ENCODE data around the gene APOLD1. TPM values are rescaled to one million over a fixed set of nuclear protein-coding genes. Genes with fewer than 3 reads are reported as not detected.

The APOLD1 gene
- total and polyA plus RNA-seq, 4 donors, result 1.4 to 5.1 (median 2.6) TPM

GRCh38 chr12:12798480-12798879 lies 13.0 kb downstream of the APOLD1 start:
- DNase-seq (ENCODE audit: low spot score), result no peak
- 49% methylated on average over 1 of the region's 1 CpG for WGBS
- no peaks in the 10 kb centered on the region for H3K9me3 ChIP-seq (ENCODE audit: control insufficient read depth in 4 of 4, low read length in 3 of 4)
- TF ChIP-seq RXRA (IDR thresholded peaks at IDR 0.05) (no peak), CTCF (IDR thresholded peaks at IDR 0.05; ENCODE audit: low read depth, low read length, missing input control) (no peak), HNF4A (conservative IDR thresholded peaks at IDR 0.05) (no peak), YY1 (IDR thresholded peaks at IDR 0.05) (no peak), GABPA (IDR thresholded peaks at IDR 0.05 in 1 of 2, conservative IDR thresholded peaks at IDR 0.05 in 1 of 2) (no peak), FOXA1 (IDR thresholded peaks at IDR 0.05) (no peak), FOXA2 (IDR thresholded peaks at IDR 0.05) (no peak), EGR1 (IDR thresholded peaks at IDR 0.05; ENCODE audit: low read depth in 2 of 2) (no peak)
- TF ChIP-seq, protein P1, sequence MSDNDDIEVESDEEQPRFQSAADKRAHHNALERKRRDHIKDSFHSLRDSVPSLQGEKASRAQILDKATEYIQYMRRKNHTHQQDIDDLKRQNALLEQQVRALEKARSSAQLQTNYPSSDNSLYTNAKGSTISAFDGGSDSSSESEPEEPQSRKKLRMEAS (IDR thresholded peaks at IDR 0.05), result no peak
- TF ChIP-seq, protein P2, sequence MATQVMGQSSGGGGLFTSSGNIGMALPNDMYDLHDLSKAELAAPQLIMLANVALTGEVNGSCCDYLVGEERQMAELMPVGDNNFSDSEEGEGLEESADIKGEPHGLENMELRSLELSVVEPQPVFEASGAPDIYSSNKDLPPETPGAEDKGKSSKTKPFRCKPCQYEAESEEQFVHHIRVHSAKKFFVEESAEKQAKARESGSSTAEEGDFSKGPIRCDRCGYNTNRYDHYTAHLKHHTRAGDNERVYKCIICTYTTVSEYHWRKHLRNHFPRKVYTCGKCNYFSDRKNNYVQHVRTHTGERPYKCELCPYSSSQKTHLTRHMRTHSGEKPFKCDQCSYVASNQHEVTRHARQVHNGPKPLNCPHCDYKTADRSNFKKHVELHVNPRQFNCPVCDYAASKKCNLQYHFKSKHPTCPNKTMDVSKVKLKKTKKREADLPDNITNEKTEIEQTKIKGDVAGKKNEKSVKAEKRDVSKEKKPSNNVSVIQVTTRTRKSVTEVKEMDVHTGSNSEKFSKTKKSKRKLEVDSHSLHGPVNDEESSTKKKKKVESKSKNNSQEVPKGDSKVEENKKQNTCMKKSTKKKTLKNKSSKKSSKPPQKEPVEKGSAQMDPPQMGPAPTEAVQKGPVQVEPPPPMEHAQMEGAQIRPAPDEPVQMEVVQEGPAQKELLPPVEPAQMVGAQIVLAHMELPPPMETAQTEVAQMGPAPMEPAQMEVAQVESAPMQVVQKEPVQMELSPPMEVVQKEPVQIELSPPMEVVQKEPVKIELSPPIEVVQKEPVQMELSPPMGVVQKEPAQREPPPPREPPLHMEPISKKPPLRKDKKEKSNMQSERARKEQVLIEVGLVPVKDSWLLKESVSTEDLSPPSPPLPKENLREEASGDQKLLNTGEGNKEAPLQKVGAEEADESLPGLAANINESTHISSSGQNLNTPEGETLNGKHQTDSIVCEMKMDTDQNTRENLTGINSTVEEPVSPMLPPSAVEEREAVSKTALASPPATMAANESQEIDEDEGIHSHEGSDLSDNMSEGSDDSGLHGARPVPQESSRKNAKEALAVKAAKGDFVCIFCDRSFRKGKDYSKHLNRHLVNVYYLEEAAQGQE (IDR thresholded peaks at IDR 0.05), result no peak
- TF ChIP-seq, protein P3, sequence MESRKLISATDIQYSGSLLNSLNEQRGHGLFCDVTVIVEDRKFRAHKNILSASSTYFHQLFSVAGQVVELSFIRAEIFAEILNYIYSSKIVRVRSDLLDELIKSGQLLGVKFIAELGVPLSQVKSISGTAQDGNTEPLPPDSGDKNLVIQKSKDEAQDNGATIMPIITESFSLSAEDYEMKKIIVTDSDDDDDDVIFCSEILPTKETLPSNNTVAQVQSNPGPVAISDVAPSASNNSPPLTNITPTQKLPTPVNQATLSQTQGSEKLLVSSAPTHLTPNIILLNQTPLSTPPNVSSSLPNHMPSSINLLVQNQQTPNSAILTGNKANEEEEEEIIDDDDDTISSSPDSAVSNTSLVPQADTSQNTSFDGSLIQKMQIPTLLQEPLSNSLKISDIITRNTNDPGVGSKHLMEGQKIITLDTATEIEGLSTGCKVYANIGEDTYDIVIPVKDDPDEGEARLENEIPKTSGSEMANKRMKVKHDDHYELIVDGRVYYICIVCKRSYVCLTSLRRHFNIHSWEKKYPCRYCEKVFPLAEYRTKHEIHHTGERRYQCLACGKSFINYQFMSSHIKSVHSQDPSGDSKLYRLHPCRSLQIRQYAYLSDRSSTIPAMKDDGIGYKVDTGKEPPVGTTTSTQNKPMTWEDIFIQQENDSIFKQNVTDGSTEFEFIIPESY (IDR thresholded peaks at IDR 0.05), result no peak
- no peak overlapping the region for H3K9ac ChIP-seq (ENCODE audit: low read depth in 1 of 2, low read length in 2 of 2)
- no peak overlapping the region for H3K4me3 ChIP-seq (ENCODE audit: low read depth in 1 of 3, low read length in 3 of 3)
- no peaks in the 10 kb centered on the region for H3K27me3 ChIP-seq (ENCODE audit: control insufficient read depth in 4 of 4, insufficient read depth in 4 of 4, low read length in 3 of 4)
- no peak overlapping the region for H3K27ac ChIP-seq (ENCODE audit: low read depth in 1 of 2, low read length in 2 of 2)
- H3K4me1 ChIP-seq (ENCODE audit: control insufficient read depth in 4 of 4, insufficient read depth in 4 of 4, low read length in 3 of 4), result no peaks in the 10 kb centered on the region
- H3K36me3 ChIP-seq (ENCODE audit: control insufficient read depth in 4 of 4, insufficient read depth in 3 of 4, low read depth in 1 of 4, low read length in 3 of 4), result no peaks in the 10 kb centered on the region

GRCh38 chr12:12799163-12799920 lies 13.9 kb downstream of the APOLD1 start:
- H3K9me3 ChIP-seq (ENCODE audit: control insufficient read depth in 4 of 4, low read length in 3 of 4), result no peaks in the 10 kb centered on the region
- no peaks in the 10 kb centered on the region for H3K4me1 ChIP-seq (ENCODE audit: control insufficient read depth in 4 of 4, insufficient read depth in 4 of 4, low read length in 3 of 4)
- DNase-seq (ENCODE audit: low spot score), result no peak
- no peak overlapping the region for H3K9ac ChIP-seq (ENCODE audit: low read depth in 1 of 2, low read length in 2 of 2)
- no peaks in the 10 kb centered on the region for H3K27me3 ChIP-seq (ENCODE audit: control insufficient read depth in 4 of 4, insufficient read depth in 4 of 4, low read length in 3 of 4)
- H3K4me3 ChIP-seq (ENCODE audit: low read depth in 1 of 3, low read length in 3 of 3), result no peak overlapping the region
- 65% methylated on average over 8 of the region's 8 CpGs for WGBS
- no peaks in the 10 kb centered on the region for H3K36me3 ChIP-seq (ENCODE audit: control insufficient read depth in 4 of 4, insufficient read depth in 3 of 4, low read depth in 1 of 4, low read length in 3 of 4)
- H3K27ac ChIP-seq (ENCODE audit: low read depth in 1 of 2, low read length in 2 of 2), result no peak overlapping the region
- TF ChIP-seq RAD21 (IDR thresholded peaks at IDR 0.05) (no peak), CTCF (IDR thresholded peaks at IDR 0.05; ENCODE audit: low read depth, low read length, missing input control) (no peak), FOXA2 (IDR thresholded peaks at IDR 0.05) (no peak), SP1 (IDR thresholded peaks at IDR 0.05) (no peak), EGR1 (IDR thresholded peaks at IDR 0.05; ENCODE audit: low read depth in 2 of 2) (no peak), JUND (IDR thresholded peaks at IDR 0.05) (no peak), GABPA (IDR thresholded peaks at IDR 0.05 in 1 of 2, conservative IDR thresholded peaks at IDR 0.05 in 1 of 2) (no peak), HNF4A (conservative IDR thresholded peaks at IDR 0.05) (no peak), HNF4G (IDR thresholded peaks at IDR 0.05) (no peak)
- TF ChIP-seq, protein P2 (IDR thresholded peaks at IDR 0.05), result no peak
- TF ChIP-seq, protein P4, sequence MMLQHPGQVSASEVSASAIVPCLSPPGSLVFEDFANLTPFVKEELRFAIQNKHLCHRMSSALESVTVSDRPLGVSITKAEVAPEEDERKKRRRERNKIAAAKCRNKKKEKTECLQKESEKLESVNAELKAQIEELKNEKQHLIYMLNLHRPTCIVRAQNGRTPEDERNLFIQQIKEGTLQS (IDR thresholded peaks at IDR 0.05), result no peak

All from liver (tissue), 9 donors.